ENCODE results near the gene ALDH4A1.

Gene ALDH4A1

DNA sequence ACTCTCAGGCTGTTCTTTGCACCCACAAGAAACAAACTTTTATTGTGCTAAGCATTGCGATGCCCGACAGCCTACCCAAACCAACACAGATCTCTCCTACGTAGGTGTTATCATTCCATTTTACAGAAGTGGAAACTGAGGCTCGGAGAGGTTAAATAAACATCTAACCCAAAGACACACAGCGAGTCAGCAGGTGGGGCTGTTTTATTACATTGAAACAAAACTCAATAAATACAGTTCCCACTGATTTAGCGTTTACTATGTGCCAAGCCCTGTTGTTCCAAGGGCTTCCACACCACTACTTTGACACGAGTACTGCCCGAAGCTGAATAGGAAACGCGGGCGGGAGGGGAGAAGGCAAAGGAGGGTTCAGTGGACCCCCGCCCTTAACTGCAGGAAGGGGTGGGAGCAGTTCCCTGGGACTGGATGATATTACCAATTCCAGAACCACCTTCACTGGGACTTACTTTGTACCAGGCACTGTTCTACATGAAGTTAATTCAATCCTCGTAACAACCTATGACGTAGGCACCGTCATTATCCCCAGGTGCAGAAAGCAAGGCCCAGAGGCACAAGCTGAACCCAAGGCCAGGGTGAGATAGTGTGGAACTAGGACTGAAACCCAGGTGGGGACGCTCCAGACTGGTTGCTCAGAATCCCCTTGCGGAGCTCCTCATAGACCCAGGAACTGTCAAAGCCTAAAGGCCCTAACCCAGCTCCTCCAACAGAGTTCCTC is 19.3 kb upstream of the ALDH4A1 start:
- no peak for DNase-seq

DNA sequence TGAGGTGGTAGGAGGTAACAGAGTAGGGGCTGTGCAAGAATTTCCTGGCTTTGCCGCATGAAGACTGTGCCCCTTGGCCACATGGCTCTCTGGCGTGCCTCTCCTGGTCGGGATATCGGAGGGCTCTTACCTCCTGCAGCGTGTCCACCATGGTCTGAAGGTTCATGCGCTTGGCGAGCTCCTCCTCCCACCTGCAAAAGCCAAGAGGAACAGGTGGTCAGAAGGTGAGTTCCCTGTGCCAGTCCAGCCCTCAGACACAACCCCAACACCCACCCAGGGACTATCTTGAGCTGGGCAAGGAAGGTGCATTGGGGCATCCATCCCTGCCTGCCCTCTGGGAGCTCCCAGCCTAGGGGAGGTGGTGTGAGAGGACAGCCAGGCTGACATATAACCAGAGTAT is 18.6 kb upstream of the ALDH4A1 start:
- no peak for DNase-seq

DNA sequence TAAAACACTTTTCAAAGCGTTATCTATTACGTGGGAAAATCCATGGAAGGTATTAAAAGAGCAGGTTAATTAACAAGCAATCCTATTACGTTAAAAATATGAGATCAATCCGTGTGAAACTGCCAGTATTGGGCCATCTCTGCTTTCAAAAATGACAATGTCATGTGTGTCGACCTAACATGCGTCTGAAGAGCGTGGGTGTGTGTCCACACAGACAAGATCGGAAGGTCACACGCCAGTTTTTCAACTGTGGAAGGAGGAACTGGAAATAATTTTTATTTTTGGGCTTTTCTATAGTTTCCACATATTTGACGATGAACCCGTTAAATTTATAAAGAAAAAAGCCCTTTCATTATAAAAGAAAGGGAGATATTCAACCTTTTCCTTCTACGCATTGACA is 17.6 kb upstream of the ALDH4A1 start:
- DNase-seq: no peak

DNA sequence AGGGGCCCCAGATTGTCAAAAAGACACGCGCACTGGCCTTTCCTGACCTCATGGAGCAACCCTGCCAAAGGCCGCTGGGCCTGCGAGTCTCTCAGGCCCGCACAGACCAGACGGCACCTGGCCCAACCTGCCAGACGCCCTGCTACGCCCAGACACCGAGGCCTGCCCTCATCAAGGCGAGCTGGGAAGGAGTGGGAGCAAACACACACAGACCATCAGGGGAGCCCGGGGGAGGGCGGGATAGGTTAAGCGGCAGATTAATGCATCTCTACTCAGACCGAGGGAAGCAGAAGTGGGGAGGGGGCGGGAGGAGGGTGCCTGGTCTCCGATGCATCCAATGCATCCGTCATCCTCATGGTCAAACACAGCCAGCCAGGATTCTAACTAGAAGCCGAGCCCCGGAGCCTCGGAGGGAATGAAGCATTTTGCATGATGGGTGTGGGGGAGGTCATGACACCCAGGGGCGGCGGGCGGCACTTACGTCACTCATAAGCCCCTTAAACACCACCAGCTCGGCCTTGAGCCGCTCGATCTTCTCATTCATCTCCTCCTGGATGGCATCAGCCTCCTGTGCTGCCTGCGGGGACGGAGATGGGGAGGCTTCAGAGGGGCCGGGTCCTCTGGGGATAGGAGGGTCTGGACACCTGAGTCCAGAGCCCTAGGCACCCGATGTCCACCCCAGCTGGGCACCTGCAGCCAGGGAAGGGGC is 17.0 kb upstream of the ALDH4A1 start:
- DNase-seq: no peak

DNA sequence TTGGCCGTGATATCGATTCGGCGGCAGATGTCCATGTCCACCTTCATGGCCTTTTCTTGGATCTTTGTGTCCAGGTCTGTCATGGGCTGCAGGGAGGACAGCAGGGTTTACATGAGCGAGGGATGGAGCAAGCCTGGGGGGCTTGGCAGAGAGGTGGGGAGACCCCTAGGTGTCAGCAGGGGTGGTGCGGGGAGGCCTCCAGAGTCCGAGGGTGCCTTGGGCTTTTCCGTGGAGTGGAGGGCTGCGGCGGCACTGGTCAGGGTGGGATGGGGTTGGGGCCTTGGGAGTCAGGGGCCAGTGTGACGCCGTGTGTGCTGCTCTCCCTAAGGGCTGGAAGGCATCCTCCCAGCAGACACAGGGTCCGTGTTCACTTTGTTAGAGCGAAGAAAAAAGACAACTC is 16.1 kb upstream of the ALDH4A1 start:
- DNase-seq: no peak

DNA sequence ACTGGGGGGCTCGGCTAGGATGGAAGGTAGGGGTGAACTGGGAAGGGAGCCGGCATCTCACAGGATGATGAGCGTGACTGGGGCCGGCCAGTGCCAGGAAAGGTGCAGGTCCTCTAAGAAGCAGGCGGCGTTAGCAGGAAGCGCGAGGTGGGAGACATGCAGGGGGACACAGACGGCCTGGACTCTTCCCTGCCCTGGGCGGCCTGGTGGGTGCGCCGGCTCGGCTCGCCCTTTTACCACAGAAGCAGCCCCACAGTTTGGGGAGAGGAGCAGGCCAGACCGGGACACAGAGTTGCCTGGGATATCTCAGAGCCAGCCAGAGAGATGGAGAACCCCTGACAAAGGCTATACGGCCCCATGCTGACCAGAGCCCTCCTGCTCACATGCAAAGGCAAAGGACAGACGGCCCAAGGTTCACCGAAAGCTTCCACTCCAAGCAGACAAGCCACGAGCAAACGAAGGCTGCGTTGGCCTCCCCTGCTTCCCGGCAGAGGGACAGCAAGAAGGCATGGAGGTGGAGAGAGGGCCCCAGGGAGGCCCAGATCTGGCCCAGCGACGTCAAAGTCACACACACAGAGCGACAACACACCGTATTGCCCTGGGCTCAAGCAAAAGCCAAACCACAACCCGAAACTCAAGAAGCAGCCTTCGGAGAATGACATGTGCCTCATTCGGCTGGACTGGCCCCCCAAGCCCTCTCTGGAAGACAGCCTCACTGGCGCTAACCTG is 14.9 kb upstream of the ALDH4A1 start:
- no peak for DNase-seq

DNA sequence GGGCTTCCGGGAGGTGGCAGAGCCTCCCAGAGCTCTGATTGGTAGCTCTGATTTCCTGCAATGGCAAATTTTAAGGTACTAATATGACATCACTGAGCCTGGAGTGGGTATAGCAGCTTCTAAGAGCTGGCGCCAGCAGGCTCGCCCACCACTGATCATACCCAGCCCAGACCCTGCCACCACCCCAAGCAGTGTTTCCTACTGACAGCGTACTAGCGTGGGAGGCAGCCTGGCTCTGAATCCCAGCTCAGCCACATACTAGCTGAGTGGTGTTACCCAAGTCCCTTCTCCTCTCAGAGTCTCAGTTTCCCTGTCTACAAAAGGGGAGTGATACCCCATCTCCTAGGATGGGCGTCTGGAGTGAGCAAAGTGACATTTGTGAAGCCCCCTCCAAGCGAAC is 13.0 kb upstream of the ALDH4A1 start:
- no peak for DNase-seq

DNA sequence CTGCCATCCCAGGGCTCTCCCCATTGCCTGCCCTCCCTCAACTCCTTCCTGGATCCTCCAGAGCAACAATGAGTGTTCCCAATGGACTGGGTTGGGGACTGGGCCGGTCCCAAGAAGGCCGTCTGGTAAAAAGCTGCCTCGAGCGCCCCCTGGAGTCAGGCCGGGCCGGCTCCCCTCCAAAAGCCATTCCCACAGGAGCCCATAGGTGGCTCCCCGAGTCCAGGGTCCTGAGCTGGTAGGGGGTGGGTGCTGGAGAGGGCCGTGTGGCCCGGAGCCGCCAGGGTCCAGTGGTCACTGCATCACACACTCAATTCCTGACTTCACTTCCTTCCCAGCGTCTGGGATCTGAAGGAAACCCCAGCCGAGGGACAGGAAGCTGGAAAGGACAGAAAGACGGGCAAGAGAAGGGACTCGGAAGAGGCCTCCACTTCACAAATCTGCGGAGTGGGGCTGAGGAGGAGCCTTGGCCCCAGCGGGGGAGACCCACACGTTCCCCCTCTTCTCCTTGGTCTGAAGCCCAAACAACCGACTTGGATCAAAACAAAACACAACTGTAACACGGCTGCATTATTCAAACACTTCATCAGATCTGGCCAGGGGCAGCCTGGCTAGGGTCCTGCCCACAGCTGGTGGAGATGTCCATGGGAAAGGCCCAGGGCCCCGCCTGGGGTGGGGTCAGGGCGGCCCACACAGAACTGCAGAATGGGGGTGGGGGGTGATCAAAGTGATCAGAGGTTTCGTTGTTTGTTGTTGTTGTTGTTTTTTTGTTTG is 10.9 kb upstream of the ALDH4A1 start:
- peak; percentile 78 for DNase-seq

DNA sequence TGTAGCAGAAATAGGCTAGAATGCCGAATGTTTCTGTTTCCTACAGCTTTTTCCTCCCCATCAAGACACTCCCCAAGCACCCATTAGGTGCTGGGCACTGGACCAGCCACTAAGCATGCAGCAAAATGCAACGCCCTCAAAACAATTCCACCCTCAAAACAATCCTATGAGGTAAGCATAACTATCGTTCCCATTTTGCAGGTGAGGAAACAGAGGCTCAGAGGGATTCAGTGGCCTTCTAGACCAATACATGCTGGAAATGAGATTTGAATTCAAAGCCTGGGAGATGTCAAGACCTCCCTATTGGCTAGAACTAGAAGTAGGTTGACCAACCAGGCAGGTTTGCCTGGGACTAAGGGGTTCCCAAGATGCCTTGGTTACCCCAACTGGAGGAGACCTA is 10.2 kb upstream of the ALDH4A1 start:
- DNase-seq: no peak

DNA sequence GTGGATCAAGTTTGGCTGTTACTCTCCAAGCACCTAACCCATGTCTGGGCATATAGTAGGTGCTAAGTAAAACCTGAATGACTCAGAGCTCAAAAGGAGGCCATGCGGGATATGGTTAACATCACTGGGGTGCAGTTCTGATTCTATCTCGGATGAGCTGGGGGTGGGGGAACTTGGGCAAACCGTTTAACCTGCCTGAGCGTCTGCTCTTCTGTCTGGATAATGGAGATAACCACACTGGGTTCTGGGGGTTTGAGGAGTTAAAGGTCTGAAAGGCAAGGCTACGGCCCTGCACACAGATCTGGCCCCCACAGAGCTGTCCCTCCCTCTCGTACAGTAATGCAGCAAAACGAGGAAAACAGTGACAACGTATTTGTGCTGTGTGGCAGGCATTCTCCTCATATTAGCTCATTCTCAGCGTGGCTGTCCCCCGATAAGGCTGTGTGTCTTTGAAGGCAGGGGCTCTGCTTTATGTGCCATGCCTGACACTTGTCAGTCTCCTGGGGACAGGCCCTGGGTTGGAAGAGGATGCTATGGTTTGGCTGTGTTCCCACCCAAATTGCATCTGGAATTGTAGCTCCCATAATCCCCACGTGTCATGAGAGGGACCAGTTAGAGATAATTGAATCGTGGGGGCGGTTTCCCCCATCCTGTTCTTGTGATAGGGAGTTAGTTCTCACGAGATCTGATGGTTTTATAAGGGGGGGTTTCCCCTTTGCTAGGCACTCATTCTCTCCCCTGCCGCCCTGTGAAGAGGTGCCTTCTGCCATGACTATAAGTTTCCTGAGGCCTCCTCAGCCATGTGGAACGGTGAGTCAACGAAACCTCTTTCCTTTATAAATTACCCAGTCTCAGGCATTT is 6.8 kb upstream of the ALDH4A1 start:
- DNase-seq: no peak

DNA sequence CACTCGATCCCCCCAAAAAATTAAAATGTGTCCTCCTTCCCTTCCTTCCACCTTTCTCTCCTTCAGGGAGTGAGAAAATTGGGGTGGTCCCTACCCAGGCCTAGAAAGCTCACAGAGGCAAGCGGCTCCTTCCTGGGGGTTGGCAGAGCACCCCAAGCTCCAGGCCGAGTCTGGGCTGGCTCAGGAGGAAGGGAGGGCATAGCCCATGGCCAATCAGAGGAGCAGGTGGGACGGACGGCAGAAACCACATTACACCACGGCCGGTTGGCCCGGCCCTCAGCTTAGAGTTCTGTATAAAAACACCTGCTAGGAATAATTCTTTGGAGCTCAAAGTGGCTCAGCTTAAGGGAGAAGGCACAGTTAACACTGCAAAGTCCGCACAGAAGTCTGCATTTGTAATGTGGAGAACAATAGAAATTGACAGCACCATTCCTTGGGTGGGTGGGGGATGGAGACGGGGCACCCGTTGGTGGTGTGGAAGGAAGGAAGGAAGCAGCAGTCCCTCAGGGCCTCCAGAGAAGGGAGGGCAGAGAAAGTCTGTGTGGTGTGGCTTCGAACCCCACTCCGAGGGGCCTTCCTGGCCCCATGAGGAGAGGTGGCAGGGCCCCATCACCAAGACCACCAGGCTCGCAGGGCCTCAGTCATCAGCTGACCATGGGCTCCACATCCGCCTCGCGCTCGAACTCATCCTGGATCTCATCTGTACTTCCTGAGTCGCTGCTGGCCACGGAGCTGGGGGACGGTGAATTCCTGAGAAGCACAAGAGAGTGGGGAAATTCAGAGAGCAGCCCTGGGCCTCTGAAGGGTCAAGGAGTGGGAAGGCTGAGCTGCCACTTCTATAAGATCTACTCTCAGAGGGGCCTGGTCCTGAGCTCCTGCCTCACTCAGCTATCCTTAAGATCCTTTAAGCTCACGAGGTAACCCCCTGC is 5.8 kb upstream of the ALDH4A1 start:
- DNase-seq: no peak

DNA sequence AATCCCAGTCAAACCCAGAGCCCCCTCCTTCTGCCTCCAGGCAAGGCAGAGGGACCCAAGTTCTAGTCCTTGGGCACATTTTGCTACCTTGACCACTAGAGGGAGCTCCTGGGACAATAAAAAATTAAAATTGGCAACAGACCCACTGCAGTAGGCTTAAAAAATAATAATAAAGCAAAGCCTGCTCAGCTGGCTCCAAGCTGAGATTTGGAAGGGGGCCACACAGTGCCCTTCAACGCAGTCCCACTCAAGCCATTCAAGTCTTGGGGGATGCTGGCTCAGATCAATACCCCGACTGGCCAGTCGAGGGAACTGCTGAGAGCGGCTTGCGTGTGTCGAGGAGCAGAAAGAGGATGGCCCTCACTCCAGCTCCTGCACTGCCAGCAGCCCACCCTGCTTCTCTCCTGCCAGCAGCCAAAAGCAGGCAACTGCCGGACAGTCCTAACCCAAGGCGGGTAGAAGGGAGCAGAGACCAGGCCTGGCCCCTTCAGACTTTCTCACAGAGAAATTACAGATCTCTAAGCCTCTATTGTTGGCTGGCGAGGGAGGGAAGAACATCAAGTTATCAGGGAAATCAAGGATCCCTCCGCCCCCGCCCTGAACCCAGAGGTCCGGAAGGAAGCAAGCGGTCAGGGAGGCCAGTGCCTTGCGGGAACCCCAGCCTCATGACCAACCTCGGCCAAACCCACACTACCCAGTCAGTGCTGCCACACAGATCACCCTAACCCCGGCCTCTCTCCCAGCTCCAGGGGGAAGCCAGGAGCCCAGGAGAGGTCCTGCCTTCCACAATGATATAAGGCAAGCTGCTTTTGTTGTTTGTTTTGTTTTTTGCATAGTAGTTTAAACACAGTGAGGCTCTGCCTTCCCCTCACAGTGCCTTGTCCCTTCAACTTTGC is 4.9 kb upstream of the ALDH4A1 start:
- DNase-seq: peak; percentile 70

DNA sequence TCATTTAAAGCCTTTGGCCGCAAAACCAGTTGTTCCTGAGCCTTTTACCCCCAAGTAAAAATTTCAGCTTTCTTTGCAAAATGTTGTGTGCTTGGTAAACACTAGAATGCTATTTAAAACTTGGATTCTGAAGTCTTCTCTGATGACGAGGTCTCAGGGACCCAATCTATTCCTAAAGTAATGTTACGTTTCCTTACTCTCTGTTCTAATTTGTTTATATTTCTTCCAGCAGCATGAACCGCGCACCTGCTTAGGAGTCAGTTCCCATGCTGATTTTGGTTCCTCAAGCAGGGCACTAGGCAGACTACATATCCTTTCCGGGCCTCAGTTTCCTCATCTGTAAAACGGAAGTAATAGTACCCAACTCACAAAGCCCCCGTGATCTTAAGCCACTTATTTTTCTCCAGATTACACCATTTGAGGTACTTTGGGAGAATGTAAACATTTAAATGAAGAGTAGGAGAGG is 969 bp upstream of the ALDH4A1 start:
- no peak for DNase-seq

DNA sequence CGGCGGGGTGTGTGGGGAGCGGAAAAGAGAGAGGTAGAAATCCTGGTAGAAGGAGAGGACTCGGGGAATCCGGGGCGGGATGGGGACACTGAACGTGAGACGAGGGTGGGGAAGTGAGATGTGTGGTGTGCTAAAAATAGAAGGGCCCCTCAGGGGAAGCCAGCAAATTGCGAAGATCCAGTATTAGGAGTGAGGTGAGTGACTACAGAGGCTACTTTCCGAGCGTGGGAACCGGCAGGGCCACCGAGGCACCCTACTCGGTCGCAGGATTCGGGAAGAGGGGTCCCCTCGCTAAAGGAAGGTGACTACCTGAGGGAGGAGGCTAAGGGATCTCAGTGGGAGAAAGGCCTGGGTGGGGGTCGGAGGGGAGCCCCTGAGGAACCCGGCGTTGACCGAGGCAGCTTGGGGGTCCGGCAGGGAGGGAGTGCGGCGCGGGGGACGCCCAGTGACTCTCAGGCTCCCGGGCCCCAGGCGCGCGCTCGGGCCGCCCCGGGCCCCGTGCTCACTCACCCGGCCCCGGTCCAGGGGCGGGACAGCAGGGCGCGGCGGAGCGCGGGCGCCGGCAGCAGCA is 318 bp downstream of the ALDH4A1 start:
- peak; percentile 44 for DNase-seq

DNA sequence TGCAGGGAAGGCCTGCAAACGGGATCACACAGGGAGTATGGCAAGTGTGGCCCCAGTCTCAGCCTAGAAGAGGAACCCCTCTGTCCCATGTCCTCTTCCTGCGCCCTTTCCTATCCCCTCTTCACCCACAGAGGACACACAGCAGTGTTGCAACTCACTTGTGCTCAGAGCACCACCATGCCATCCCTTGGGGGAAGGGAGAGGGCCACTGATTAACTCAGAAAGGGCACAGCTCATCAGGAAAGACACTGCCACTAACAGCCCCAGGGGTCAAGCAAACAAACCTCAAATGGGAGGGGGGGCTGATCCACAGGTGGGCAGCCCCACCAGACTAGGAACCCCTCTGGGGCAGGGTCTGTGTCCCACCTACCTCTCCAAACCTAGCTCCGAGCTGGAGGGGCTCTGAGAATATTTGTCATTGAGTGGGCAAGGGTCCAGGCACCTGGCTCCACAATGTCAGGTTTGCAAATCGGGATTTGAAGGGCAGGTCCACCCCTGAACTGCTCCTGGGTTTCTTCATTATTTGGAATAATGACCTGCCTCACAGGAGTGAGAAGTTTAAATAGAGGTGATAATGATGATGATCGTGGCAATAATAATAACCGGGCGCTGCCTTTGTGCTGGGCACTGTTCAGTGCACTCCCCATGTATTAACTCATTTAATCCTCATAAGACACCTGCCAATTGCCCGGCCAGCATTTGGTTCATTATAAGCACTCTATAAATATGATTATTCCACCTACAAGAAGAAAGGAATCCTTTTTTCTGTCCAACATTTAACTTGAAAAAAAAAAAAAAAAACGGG is 1.0 kb downstream of the ALDH4A1 start:
- DNase-seq: no peak

DNA sequence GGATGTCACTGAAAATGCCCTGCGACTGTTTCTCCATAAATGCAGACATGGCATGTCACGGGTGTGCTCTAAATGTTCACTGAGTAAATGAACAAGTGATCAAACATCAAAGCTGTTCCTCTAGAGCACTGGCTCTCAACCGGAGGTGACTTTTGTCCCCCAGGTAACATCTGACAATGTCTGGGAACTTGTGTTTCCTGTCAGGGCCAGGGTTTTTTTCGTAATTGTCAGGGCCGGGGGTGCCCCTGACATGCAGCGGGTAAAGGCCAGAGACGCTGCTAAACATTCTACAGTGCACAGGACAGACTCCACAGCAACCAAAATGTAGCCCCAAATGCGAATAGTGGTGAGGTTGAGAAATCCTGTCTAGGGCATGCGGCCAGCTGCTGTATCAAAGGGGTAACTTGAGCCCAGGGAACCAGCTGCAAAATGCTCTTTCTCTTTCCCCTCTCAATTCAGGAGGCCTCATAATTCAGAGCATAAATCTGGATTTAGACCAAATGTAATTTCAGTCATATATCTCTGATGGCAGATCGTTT is 2.0 kb downstream of the ALDH4A1 start:
- DNase-seq: no peak

DNA sequence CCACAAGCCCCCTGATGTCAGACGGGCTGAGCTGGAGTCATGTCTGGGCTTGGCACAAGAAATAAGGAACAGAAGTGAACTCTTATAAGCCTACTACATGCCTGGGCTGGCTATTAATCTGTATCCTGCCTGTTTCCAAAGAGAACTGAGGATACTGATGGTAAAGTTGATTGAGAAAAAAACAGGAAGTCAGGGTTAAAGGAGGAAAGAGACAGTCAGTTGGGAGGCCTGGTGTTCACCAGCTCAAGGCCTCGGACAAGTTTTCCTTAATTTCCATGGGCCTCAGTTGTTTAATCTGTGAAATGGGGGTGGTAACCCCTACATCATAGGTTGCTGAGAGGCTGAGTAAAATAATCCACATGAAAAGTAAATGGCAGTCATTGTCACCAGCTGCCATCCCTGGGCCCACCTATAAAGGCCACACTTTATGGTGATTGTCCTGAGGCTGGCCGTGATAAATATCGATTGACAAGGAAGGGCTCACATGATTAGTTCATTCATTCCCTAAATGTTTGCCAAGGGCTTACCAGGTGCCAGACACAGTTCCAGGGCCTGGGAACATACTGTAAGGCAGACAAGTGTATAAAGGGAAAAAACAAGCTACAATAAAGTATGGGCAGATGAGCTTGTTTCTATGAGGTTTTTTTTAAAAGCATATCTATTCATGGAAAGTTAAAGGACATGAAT is 2.8 kb downstream of the ALDH4A1 start:
- DNase-seq: no peak

Measured in fibroblast of skin of back (primary cell).